Measurements from ENCODE around the gene HS6ST1.
"Not testable (repeated sequence)": the region's sequence is repeated elsewhere in the genome, so short reads cannot be mapped to it uniquely, and the experiment has no call there.

Gene HS6ST1

DNA sequence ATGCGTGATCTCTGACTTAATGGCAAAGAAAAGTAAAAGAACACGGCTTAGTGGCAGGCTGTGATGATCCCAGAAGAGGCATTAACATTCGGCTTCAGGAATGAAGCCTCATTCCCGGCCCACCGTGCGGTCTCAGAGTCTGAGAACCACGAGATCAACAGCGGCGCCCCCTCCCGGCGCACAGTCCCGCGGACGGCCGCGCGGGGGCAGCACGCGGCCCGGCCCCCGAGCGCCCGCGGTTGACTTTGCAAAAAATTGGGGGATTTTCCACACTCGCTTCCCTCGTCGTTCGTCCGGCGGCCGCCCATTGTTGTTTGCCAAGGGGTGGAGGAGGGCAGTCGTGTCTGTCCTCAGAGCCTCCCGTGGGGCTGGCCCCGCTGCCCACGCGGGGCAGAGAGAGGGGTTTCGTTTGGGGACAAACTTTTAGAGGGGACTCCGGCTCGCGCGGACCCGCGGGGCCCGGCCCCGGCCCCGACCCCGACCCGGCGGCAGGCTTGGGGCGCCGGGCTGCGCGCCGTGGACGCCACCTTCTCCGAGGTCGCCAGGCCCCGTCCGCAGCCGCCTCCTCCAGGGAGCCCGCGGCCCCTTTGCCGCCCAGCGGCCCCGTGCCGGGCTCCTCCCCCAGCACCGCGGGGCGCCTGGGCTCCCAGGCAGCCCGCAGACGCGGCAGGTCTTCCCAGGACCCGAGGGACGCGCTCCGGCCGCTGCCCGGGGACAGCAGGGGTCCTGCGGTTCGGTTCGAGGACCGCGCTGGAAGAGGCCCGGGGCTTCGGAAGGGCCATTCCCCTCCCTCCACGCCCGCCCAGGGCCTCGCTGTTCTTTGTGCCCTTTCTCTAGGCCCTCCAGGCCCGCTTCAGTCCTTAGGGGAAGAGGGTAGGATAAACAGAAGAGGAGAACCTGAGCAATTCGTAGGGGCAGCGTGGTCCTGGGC, 3.4 kb upstream of the HS6ST1 start:
- peak; percentile 79 for DNase-seq (ENCODE audit: low spot score)

DNA sequence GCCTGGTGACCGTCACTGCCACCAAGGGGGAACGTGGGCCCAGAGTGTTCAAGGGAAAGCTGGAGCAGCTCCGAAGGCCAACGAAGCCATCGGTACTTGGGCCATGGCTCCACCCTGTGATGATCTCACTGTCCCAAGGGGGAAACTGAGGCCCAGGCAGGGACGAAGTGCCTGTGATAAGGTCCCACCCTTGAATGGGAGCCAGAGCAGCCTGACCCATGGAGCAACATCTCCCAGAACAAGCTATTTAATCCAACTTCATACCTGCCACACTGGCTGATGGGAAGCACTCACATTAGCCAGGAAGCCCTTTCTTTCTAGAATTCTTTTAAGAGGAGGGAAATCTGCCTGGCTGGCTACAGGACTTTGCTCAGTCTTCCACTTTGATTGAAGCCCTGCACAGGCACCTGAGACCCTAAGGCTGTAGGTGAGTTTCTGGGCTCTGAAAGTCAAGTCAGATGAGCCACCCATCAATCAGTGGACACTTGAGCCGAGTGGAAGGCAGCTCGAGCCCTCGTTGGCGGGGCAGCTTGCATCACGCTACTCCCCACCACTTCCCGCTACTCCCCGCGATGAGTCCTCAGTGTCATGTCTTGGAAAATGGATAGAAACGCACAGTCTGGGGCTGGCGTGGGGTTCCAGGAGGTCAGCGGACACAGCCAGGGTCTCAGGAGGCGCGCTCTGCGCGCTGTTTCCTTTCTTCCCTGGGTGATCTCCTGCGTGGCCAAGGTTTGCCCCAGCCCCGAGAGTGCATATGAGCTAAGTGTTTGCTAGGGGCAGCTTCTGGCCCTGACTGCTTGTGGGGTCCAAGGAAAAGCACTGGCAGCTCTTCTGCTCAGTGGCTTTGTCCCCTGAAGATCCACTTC, 2.5 kb upstream of the HS6ST1 start:
- no peak for DNase-seq (ENCODE audit: low spot score)

DNA sequence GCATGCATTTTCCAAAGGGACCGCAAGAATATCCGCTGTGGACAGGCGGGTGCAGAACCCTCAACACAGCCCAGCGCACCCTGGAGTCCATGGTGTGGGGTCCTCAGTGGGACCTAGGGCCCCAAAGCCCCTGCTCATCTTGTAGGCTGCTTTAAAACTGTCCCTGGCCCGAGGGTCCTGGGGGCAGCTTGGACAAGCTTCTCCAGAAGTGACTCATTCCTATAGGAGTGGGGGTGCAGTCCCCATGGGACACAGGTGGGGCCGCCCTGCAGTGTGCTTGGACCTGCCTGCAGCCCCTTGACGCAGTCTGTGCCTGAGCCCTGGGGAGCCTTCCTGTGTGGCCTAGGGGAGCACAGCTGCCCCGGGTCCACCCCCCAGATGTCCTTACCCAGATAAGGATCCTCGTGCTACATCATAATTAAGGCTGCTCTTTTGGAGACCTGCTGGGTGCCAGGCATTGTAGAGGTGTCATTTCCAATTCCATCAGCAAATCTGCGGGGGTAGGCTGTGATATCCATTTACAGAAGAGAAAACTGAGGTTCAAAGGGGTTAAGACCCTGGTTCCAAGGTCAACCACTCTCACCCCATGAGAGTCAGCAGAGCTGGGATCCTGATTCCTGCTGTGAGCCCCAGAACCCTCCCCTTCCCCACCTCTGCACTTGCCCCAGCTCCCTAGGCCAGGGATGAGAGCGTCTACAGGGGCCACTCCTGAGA, 1.7 kb upstream of the HS6ST1 start:
- no peak for DNase-seq (ENCODE audit: low spot score)

DNA sequence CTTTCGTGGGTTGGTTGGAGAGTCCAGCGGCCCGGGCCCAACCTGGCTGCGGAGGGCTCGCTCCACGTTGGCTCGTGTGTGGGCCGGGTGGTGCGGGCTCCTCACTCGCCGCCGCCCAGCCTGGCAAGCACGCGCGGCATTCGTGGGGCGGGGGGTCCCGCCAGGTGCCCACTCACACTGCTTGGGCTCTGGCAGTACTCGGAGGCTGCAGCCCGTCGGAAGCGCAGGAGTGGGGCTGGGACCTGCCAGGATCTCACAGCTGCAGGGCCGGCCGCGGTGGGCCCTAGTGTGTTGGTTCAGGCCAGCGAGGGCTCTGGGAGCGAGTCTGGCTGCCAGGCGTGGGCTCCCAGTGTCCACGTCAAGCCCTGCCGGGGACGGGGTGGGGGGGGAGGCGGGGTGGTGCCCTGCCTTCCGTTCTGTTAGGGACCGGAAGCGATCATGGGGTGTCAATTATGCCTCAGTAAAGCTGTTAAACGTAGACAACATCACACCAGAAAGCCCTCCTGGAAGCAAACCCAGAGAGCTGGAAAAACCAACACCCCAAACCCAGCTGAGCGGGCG, 1.0 kb upstream of the HS6ST1 start:
- no peak for DNase-seq (ENCODE audit: low spot score)

DNA sequence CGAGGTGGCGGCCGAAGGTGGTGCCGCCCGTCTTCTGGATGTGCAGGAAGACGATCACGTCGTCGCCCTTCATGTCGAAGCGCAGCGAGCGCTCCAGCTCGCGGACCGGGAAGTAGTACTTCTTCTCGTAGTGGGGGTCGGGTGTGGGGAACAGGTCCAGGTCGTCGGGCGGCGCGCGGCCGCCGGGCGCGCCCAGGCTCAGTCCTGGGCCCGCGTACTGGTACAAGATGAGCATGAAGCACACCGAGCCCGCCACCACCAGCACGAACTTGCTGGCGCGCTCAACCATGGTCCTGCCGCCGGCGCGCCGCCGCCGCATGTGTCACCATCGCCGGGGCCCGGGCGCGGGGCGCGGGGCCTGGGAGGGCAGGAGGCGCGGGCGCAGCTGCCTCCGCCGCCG, 423 bp downstream of the HS6ST1 start:
- not testable (repeated sequence) for DNase-seq (ENCODE audit: low spot score)

DNA sequence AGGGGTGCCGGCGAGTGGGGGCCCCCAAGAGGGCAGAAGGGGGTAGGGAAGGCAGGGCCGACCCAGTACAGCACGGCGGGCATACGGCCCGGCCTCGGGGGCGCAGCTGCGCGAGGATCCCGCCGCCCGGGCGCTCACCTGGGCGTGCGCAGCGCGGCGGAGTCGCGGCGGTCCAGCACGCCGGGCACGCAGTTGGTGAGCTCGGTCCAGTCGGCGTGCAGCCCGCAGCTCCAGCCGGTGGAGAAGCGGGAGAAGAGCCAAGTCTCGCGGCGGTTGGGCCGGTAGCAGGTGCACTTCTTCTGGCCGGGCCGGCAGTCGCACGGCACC, 806 bp downstream of the HS6ST1 start:
- not testable (repeated sequence) for DNase-seq (ENCODE audit: low spot score)

DNA sequence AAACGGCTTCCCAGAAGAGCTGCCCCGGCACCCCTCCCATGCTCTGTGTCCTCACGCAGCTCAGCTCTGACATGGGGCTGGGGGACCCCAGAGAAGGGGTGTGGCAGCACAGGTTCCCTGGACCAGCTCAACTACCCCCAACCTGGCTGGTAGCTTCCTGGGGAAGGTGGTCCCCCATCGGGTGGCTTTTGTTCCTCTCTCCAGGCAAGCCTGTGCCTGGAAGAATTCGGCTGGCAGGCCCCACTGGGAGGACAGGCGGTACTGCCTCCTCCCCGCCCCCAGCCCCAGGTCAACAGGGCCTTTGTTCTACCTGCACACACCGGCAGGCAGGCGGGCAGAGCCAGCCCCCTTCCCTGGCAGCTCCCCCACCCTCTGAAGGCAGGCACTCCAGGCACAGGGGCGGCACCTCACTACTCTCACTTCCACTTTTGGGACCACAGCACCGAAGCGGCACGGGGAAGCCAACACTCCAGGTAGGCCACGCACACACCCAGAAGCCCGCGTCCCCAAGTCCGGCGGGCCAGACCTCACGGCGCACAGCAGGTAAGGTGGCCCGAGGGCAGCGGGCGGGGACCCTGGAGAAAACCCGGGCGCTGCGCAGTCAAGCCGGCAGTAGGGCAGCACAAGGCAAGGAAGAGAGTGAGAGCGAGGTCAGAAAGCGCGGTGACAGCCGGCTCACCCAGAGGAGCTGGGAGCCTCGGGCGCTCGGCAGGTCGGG, 1.3 kb downstream of the HS6ST1 start:
- DNase-seq (ENCODE audit: low spot score): no peak

DNA sequence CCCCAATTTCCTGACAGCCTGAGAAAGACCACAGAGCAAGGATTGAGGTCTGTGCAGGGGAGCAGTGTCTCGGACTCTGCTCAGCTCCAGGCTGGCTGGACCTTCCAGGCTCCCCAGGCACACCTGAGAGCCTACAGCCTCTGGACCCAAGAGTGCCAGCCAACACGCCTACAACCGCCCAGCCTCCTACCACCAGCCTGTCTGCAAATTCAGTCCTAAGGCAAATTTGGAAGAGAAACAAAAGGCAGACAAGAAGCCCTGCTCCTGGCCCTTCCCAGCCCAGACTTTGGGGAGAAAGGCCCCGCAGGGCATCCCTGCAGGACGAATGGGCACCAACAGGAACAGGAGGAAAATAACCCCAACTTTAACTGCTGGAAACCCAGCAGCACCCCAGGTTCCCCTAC, 1.9 kb downstream of the HS6ST1 start:
- DNase-seq (ENCODE audit: low spot score): no peak

DNA sequence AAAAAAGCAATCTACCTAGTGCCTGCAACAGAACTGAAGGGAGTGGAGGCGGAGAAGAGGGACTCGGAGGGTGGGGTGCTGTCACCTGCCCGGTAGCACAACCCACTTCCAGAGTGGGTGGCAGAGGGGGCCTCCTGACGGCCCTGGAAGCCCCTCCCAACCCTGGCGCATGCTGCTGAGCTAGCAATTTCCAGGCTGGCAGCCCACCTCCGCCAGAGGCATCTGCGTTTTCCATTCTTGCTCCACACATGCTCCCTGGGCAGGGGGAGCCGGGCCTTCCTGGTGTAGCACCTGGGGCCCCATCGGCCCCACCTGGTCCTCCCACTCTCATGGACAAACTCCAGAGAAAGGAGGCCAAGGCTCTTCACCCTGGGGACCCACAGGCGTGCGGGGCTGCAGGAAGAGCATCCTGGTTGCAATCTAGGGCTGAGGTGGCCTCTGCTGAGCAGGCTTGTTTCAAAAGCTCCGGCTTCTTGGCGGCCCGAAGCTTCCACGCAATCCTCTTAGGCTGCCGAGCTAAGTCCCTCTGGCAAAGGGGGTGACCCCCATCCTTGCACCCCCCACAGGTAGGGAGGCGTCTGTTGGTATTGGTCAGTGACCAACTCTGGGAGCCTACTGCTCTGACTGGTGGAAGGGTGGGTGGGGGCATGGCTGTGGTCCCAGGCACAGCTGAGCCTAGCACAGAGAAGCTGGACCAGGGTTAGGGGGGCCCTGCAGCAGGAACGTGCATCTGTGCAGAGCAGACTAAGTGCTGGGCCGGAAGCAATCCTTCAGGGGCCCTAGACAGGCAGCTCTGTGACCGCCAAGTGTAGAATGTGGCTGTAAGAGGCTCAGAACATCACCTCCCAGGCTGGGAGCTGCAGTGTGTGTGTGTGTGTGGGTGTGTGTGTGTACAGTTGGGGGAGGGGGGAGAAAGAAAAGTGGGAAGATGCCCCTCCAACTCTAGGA, 2.6 kb downstream of the HS6ST1 start:
- DNase-seq (ENCODE audit: low spot score): no peak

DNA sequence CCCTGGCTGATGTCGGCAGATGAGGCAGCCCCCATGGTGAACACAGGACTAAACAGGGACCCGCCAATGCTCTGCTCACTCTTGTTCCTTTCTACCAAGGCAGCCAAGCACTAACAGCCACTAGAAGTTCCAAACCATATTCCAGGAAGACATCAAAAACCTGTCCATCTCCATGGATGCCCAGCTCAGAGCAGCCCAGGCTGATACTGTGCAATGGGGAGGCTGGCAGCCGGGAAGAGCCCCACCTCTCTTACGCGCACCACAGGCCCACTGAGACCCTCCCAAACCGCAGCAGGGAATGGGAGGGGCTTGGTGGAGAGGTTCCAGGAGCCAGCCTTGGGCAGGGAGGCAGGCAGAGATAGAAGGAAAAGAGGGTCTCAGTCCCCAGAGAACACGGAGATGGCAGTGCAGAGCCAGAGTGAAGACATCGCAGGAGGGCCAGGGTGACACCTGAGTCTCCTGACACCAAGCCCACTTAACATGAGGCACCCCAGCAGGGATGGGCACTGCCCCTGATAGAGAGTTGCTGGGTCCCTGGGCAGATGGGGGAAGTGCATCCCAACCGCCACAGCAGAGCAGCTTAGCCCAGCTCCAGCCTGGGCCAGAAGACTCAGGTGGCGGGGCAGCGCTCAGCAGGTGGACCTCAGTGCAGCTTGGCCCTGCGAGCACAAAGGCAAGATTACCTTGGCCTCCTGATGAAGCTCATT, 3.4 kb downstream of the HS6ST1 start:
- DNase-seq (ENCODE audit: low spot score): no peak

DNA sequence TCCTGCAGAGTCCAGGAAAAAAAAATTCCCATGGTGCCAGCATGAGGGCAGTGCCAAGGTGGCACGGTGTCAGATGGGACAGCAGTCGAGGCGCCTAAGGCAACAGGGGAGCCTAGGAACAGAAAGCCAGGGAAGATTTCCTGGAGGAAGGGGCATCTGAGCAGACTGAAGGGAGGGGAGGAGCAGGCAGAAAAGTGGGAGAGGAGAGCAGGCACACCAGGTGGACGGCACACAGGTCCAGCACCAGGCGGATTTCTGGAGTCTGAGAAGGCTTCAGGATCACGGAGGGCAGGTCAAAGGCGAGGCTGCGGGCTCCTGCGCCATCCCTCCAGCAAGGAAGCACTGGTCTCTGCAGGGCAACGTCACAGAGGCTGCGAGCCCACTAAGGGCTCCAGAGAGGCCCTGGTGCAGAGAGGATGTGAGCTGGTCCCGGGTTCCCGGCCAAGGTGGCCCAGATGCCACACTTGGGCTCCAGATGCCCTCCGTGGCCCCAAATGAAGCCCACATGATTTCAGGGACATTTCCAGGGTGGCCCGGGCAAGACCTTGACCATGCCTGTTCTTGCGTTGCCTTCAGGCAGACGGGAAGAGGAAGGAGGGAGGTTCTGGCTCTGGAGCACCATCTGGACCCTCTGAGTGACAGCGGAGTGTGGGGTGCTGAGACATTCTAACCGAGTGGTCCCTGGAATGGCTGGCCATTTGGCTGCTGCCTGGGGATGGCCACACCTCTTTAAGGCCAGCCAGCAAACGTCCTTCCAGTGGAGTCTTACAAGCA, 4.1 kb downstream of the HS6ST1 start:
- DNase-seq (ENCODE audit: low spot score): no peak

DNA sequence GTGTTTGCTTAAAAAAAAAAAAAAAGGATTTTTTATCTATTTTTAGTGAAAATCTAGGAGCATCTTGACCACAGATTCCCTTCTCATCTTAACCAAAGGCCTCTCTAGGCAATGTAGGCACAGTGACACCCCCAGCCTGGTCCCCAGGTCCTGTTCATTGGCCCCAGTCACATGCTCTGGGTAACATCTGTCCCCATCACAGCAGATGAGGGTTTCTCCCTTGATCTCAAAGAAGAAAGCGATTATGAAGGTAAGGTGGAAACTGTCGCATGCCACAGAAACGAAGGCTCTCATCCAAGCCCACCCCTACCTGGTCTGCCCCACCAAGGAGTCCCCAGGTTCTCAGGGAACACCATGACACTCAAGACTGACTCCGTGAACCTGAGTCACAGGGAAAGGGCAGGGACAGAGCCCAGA, 4.7 kb downstream of the HS6ST1 start:
- no peak for DNase-seq (ENCODE audit: low spot score)

DNA sequence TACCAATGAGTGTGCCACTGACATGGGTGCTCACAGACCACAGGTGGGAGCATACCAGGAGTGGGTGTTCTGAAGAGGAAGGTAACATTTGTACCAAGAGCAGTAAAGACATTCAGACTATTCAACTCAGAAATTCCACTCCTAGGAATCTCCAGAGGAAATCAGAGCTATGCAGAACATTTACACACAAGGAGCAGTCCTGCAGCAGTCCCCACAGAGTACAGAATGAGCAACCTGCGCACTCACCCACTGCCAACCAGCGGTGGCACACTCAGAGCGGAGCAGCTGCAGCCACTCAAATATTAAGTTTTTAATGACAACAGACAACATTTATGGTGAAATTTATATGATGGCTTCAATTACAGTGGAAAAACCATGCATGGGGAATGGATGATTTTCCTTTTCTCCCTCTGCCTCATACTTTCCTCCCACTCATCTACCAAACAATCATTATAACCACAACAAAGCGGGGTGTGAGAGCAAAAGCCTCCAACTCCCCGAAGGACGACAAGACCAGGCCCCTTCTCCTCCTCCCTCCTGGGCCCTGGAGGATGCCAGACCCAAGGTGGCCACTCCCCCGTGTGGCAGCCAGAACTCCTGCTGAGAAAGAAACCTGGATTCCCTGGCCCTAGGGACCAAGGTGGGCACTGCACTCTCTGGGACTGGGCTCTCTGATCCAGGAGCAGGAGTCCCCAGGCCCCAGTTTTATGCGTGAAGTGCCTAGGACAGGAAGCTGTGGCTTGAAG, 5.4 kb downstream of the HS6ST1 start:
- no peak for DNase-seq (ENCODE audit: low spot score)

DNA sequence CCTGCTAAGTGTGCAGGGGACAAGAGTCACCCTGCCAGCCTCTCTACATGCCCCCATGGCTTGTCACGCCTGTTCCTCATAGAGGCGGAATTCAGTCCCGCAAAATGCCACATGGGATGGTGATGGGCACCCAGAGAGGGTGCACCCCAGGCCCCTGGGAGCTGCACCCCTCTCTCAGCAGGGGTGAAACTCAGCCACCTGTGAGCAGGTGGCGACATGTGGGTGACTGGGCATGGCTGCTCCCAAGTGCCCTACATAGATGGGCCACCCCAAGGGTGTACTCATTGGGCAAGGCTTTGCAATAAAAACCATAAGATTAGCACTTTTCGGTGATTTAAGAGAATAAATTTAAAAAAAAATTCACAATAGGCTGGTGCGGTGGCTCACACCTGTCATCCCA, 6.3 kb downstream of the HS6ST1 start:
- DNase-seq (ENCODE audit: low spot score): no peak

DNA sequence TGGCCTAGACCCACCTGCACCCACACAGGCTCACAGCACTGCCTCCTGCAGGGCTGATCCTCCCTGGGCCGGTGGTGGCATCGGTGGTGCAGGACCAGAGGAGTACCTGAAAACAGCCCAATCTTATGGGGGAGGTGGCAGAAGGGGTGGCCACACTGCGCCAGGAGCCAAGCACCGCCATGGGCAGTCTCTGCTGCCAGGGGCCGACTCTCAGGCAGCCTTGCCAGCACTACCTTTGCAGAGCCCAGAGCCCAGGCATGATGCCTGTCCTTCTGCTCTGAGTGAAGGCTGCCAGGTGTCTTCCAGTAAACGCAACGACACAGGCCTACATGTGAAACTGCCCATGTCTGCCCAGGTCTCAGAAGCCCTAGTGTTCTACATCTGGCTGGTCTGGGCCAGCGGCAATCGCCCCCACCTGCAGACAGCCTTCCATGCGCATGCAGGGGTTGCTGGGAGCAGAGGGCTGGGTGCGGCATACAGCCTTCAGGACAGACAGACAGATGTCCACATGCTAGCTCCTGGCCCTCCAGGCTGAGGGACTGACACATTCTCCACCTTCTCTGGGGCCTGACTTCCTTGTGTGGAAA, 6.8 kb downstream of the HS6ST1 start:
- DNase-seq (ENCODE audit: low spot score): no peak

DNA sequence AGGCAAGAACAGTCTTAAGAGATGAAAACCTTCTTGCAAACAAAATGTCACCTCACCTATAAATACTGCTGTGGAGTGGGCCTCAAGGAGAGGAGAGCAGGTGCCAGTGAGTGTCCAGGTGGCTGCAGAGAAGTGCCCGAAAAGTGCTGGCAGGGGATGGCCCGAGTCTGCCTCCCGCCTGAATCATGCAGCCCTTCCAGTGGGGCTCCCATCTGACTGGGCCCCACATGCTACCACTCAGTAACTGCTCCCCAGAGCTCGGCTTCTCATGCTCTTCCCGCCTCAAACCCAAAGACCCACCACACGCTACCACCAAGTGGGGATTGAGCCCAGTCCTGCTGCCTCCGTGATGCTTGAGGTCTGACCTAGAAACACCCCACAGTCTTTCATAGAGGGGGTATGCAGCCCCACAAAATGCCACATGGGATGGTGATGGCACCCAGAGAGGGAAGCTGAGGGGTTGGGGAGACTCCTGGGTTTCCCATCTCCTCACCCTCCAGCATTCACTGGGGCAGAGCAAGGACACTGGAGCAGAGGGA, 7.4 kb downstream of the HS6ST1 start:
- DNase-seq (ENCODE audit: low spot score): no peak

DNA sequence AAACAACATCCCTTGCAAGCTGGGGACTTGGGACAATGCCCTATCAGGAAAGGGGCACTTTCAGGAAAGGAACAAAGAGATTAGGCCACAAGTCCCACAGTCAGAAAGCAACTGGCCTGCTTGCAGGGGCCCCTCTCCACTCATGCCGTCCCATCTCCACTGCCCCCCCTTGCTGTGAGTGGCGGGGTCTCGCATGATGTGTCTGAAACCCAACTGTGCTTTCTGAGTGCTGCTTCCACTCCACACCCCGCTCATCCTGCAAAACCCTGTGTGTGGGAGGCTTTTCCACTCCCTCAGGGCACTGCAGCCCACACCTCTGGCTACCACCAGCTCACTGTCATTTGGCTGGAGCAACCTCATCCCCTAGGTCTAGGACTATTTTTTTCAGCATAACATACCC, 7.9 kb downstream of the HS6ST1 start:
- DNase-seq (ENCODE audit: low spot score): no peak
